ENCODE data around the gene OMA1.
"Not testable (repeated sequence)": the region's sequence is repeated elsewhere in the genome, so short reads cannot be mapped to it uniquely, and the experiment has no call there.

OMA1 gene

DNA sequence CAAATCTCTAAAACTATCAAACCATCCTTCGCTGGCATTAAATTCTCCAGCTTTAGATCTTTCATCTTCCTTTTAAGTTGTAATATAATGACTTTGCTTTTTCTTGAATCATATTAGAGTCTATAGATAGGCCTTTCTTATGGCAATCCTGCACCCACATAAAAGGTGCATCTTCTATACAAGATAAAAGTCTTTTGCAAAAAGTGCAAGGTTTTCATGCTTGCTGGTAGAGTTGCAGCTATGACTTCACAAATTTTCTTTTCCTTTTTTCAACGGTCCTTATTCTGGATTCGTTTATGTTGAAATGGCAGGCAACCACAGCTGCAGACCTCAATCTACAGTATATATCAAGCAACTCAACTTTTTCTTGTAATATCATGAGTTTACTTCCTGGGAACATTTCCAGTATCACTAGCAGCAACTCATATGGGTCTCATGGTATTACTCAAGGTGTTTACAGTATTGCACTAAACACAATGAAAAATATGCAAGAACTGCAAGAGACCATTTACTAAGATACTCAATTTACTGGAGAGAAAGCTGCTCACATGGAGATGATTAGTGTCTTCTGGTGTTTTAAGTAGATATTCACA is 22.1 kb downstream of the OMA1 start:
- DNase-seq (ENCODE audit: low spot score): no peak

DNA sequence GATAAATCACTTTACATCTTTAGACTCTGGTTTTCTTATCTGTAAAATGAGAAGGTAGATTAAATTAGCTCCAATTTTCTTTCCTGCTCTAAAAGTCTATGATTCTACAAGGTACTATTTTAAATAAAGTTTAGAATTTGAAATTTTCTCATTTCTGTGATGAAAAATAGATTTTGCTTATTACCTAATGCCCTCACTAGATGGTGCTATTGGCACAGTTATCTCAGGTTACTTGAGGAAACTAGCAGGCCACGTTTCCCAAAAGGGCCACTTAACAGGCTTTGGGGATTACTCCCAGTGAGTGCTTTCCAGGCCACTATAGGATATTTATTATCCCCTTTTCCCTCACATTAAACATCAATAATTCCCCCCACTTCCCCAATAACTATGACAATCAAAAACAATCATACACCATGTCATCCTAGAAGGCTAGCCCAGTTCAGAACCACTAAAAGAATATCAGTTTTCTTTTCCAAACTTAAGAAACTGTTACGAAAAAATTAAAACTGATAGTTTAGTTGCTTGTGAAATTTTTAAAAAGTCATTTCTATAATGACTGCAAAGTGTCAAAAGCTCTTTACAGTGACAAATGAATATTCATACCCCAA is 30.6 kb downstream of the OMA1 start:
- no peak for DNase-seq (ENCODE audit: low spot score)

DNA sequence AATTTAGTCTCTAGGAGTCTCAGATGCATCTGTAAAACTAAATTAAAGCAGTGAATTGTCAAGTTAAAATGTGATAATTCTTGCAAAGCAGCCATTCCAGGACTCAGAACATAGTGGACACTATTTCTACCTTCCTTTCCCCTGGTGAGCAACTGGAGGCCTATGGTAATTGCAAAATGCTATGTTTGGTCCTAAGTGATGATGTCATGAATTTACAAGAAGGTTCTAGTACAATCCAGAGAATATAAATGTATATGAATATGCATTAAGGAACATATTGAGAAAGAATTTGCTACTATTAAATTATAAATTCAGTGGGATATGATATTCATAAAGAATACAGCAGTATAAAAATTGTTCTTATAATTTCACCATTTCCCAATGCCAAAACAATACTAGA is 32.6 kb downstream of the OMA1 start:
- no peak for DNase-seq (ENCODE audit: low spot score)

DNA sequence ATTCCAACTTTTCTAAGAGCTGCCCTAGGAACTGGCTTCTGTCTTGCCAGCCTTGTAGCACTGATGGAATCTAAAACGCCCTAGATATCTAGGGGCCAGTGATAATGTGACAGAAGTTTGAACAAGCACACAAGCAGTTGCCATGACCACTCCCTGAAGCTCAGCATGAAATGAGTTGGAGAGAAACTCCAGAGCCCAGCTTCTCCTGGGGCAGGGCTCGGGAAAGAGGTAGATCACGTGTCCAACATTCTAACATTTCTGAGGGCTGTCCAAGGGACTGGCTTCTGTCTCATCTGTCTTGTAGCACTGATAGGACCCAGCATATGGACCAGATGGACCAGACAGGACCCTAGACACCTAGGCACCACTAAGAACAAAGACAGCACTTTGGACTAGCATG is 37.9 kb downstream of the OMA1 start:
- no peak for DNase-seq (ENCODE audit: low spot score)

DNA sequence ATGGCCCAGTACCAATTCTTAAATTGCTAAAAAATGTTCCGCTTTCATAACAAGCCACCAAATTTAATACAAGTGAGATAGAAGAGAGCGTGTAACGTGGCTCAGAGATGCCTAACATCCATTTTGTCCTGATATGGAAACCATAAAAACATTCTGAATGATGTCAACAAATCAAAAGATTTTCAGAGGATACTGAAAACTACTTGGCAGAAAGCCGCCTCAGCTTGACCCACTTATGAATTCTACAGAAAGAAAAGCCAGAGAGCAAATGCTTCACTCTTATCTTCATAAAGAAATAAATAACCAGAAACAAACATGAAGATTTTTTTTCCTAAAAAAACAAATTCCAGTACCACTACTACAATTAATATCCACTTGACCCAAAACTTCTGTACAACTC is 41.2 kb downstream of the OMA1 start:
- no peak for DNase-seq (ENCODE audit: low spot score)

DNA sequence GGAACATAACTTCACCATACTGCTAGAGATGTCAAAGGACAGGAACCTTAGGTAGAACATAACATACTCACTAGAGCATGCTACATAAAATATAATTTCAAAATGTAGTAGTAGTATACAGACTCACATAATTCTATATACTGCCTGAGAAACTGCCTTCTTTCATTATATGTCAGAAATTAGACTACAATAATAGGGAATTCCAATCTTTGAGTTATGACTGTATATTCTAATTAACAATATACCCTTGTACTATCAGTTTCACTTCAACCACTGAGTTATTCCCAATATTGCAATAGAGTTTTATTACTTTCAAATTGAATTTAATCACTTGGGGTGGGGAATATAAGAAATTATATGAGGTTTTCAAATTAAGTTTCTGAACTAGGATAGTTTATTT is 44.0 kb downstream of the OMA1 start:
- DNase-seq (ENCODE audit: low spot score): no peak

DNA sequence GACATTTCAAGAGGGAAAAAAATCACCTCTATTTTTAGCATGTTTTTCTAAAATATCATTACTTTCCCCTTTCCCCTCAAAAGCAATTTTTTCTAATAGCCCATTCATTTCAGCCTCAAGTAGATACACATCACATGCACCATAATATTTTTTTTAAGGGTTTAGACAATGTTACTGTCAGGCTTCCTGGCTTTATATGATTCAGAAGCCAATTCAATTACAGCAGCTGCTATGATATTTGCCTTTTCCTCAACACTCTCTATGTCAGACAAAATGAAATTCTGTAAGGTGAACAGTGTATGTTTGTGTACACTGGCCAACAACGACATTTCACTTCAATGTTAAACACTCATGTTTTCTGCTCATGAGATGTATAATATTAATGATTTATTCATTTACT is 46.5 kb downstream of the OMA1 start:
- DNase-seq (ENCODE audit: low spot score): no peak

DNA sequence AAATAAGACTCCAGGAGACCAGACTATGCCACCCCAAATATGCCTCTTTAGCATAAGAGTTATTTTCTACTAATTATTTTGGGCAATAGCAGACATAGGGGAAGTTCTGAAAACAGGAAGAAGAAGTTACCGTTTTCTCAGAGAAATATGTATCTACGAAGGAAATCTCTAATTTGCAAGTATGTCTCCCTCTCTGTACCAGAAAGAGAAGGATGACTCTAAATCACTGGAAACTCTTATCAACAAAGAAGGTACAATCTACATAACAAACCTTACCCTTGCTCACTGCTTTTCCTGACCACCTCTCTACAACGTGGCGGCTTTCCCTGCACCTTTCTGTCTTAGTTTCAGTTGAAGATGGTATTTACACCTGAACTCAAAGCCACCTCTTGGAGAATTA is 49.0 kb downstream of the OMA1 start:
- DNase-seq (ENCODE audit: low spot score): no peak

DNA sequence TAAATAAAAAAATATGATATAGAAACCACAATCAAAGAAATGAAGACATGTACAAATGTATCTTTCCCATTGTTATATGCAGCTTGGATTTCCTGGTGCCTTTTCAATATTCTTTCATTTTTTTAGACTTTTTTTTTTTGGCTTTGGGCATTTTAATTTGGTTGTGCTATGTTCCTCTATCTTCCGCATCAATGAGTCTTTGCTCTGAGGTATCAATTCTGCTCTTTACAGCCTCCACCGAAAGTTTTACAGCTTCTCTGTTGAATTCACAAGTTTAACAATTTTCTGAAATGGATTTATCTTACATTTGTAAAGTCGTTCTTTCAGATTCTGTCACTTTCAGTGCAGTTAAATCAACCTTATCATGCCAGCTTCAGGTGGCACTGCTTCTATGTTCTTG is 50.5 kb downstream of the OMA1 start:
- no peak for DNase-seq (ENCODE audit: low spot score)

DNA sequence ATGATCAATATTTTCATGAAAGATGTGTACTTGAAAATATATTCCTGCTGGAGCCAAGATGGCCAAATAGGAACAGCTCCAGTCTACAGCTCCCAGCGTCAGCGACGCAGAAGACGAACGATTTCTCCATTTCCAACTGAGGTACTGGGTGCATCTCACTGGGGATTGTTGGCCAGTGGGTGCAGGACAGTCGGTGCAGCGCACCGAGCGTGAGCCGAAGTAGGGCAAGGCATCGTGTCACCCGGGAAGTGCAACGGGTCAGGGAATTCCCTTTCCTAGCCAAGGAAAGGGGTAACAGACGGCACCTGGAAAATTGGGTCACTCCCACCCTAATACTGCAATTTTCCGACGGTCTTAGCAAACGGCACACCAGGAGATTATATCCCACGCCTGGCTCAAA is 57.6 kb downstream of the OMA1 start:
- not testable (repeated sequence) for DNase-seq (ENCODE audit: low spot score)

DNA sequence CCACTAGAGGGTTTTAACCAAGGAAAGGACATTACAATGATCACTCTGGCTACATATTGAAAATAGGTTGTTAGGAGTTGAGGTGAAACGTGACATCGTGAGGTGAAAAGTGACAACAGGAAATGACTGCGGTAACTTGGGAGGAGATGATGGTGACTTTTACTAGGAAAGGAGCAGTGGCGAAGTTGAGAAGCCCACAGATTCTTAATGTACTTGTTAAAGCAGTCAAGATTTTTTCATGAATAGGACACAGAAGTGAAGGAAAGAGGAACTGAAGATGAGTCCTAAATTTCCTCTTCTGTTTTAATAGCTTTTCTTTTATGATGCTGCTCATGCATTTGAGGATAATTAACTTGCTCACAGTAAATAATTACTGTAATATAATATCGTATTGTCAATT is 59.5 kb downstream of the OMA1 start:
- DNase-seq (ENCODE audit: low spot score): no peak

DNA sequence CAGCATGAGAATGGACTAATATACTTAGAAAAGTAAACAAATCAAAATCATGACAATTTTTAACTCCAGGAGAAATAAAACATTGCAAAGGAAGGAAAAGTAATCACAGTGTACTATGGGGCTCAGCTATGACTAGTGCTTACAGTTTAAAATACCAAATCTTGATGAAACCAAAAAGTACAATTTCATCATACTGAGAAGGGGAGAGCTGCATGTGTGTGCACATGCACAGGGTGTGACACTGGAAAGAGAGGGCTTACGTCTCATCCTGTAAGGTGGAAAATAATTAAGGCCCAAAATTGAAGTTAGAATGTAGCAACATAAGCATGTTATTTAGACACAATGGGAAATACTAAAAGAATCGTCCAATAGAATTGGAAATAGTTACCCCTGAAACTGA is 64.6 kb downstream of the OMA1 start:
- DNase-seq (ENCODE audit: low spot score): no peak

DNA sequence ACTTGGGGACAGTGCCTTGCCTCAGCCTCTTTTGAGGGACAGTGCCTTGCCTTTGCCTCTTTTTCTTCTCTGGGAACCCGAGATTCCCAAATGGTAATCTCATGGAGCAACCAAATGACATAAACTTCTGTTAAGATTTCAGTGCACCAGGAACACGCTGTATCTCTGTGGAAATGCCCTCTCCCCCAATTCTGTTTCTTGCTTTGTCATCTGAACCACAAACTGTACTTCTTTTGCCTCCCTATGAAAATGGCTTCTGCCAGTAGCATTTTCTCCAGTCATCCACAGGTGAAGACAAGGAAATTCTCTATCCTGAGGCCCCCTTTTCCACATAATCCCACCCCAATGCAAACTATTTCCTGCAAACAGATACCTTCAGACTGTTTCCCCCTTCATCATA is 66.3 kb downstream of the OMA1 start:
- DNase-seq (ENCODE audit: low spot score): no peak

DNA sequence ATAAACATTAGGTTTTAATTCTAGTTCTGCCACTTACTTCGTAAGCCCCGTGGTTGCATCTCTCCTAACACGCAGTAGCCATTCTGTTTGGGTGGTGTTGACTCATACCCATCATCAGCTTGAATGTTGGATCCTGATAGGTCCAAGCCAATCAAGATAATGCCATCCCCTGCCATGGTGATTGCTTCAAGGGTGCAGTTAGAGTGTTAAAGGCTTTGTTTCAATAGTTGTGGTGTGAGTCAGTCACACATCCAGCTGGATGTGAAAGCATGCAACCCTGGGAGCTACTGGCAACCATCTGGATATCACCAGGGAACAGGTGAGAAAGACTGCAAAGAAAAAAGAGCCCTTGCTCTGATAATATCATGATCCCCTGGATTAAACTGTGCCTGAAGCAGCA is 69.1 kb downstream of the OMA1 start:
- DNase-seq (ENCODE audit: low spot score): no peak

DNA sequence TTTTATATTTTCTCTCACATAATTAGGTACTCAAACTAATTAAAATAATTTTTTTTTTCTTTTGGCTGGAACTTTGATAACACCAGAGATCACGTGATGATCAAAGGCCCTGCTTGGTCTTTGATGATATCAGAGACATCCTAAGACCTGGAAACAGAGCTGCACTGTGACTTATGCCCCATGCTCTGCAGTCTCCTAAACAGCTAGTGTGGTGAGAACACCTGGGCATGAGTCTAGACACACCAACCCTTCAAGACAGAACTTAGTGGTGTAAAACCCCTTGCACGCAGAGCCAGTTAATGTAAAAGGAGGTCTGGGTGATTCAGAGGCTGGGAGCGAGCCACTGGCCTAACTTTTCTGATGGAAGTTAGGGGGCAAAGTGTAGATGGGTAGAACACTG is 70.3 kb downstream of the OMA1 start:
- no peak for DNase-seq (ENCODE audit: low spot score)

DNA sequence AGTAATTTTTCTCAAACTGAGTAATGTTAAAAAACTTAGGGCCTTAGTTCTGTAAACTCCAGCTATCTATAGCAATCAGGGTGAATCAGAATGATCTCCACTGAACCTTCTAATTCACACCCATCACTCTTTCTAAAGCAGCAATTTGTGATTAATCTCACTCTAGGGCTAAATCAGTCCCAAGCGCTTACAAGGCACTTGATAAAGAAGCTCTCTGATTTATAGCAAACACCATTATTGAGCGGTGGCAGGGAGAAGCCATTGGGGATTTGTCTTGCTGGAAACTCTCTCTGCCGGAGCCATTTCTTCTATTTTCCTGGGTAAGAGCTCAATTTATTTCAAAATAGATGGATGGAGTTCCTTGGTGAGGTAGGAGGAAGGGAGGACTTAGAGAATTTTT is 77.0 kb downstream of the OMA1 start:
- no peak for DNase-seq (ENCODE audit: low spot score)

DNA sequence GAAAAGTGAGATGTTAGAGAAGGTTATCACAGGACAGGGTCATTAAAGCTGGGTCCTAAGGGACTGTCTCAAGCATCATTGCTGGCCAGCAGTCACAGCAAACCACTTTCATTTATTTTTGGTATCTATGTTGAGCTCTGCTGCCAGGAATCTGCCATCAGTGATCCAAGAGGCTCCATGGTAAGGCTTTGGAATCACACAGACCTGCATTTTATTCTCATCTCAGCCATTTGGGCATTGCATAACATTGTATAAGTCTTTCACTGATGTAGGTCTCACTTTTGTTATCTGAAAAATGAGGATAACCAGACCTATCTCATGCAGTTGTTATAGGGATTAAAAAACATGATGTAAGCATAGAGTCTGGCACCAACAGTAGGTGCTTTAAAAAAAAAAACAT is 77.5 kb downstream of the OMA1 start:
- no peak for DNase-seq (ENCODE audit: low spot score)

DNA sequence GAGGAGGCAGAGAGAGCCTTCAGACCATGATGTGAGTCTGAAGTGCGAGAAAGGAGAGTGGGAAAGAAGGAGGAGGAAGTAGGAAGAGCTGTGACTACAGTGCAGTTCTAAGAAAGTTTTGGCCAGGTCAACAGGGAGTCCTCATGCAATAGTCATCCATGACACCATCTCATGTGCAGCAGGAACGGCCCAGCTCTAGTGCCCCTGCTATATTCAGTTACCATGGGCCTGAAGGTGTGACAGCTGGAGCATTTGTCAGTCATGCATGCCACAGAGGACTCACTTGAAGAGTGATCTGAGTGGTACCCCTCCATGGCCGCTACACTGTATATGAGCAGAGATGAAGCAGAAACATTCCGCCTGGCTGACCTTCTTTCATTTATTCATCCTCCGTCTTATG is 77.9 kb downstream of the OMA1 start:
- DNase-seq (ENCODE audit: low spot score): no peak

DNA sequence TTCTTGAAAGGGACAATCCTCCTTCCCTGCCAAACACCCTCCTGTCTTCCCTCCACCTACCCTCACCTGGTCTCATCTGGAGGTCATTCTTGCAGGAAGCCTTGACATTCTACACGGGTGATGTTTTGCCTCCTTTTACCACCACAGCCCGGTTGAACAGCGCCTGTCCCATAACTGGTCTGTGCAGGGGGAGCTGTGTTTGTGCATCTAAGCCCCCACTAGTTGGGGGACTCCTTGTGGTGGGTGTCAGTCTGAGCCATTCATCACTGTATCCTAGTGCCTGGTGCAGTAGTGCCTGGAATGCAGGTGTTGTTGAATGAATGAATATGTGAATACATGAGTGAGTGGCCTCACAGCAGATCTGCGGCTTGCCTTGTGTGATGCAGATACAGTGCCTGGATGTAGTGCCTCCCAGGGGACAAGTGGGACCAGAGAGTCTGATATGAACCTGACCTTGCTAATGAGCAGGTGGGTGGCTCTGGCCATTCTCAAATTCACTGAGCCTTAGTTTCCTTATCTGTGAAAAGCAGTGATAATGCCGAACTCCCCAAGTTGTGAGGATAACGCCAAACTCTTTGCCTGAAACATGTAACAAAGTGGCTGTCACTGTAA is 79.8 kb downstream of the OMA1 start:
- no peak for DNase-seq (ENCODE audit: low spot score)

DNA sequence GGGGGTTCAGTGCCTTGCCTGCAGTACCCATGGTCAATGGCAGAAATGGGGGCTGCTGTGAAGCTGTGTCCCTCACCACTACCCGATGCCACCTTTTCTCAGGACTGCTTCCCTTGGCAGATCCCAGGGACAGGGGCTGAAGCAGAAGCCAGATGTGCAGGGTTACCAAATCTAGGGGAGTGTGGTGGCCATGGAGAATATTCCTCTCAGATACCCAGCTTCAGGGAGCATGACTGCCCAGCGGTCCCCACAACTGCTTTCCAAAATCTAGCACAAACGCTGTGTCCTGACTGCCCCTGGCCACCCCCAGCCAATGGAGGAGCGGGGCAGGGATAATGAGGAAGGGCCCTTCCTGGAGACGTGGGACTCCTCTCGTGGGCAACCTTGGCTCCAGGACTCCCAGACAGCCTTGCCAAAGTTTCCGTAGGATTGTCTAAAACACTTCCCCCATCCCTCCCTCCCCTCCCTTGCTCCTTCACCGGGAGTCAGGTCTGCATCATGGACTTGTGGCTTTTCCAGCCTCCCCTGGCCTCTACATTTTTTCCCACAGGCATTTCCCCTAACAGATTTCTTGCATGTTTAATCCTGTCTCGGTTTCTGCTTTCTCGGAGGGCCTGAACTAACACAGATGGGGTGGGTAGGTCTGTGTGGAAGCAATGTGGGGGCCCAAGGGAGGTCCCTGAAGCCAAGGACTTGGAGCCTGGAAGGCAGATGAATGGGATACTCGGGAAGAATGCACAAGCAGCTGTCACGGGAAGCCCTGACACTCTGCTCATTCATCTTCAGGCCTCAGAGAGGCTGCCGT is 80.5 kb downstream of the OMA1 start:
- no peak for DNase-seq (ENCODE audit: low spot score)

DNA sequence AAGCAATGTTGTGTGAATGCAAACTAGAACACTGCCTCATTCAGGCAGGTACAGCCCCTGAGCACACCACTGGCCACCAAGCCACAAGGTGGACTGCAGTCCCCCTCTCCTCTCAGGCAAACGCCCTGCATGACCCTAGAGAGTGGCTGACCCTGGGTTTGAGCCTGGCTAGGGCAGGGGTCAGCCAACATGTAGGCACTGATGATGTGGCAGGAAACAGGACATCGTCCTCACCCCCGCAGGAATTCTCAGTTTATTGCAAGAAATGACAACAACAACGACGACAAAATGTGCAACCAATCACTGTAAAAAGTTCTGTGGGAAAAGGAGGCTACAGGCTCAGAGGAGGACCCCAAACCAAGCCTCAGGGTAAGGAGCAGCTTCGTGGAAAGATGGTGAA is 81.3 kb downstream of the OMA1 start:
- no peak for DNase-seq (ENCODE audit: low spot score)

DNA sequence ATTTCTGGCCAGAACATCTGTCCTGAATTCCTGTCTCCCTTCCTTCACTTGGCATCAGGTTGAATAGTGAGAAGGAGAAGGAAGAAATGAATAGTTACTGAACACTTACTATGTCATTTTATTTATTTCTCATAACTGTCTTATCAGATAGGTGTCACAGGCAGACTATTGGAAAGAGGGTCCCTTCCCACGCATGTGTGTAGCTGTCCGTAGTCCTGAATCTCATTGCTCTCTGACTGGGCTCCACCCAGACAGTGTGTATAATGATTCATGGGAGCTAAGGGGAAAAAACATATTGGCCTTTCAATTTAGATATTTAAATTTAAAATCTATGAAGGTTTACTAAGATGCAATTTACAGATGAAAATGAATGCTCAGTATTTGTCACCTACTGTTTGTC is 86.1 kb downstream of the OMA1 start:
- no peak for DNase-seq (ENCODE audit: low spot score)

DNA sequence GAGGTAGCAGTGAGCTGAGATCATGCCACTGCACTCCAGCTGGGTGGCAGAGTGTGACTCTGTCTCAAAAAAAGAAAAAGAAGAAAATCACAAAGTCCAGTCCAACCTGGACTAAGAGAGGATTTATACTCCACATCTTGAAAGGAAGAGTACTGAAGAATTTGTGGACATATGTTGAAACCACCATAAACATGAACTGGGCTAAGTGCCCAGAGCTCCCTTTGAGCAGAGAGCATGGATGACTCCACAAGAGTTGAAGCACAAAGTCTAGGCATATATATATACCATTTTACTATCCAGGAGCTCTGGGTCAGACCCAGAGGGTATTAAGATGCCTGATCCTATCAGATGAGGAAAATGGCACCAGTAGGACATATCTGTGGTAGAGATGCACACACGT is 86.6 kb downstream of the OMA1 start:
- DNase-seq (ENCODE audit: low spot score): no peak

All from left forelimb (tissue), 1 donor.